Measurements from ENCODE around the gene WDCP.
"Not testable (repeated sequence)": the region's sequence is repeated elsewhere in the genome, so short reads cannot be mapped to it uniquely, and the experiment has no call there.

Gene WDCP

DNA sequence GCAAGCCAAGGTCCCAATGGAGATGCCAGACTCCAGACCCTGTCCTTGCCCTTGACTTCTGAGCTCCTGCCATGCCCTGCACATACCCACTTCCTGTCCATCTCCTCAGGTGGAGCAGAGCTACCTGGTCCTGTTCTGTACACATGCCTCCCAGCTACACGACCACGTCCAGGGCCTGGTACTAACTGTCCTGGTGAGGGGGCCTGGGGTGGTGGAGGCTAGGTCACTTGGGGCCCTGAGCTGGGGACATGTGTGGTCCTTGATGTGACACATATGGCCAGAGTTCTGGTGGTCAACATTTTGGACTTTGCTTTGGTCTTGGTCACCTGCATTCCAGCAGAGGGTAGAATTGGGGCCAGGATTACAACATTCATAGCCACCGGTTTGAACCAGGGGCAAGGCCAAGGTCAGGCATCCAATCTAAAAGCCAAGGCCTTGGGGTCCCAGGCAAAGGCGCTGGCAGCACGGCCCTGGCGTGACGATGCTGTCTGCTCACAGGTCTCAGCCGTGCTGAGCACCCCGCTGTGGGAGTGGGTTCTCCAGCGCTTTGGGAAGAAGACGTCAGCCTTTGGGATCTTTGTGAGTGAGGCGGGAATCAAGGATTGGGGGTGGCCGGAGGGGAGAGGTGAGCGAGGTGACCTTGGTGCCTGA lies 24.7 kb downstream of the WDCP start:
- DNase-seq (ENCODE audit: low read depth, low spot score), result no peak

DNA sequence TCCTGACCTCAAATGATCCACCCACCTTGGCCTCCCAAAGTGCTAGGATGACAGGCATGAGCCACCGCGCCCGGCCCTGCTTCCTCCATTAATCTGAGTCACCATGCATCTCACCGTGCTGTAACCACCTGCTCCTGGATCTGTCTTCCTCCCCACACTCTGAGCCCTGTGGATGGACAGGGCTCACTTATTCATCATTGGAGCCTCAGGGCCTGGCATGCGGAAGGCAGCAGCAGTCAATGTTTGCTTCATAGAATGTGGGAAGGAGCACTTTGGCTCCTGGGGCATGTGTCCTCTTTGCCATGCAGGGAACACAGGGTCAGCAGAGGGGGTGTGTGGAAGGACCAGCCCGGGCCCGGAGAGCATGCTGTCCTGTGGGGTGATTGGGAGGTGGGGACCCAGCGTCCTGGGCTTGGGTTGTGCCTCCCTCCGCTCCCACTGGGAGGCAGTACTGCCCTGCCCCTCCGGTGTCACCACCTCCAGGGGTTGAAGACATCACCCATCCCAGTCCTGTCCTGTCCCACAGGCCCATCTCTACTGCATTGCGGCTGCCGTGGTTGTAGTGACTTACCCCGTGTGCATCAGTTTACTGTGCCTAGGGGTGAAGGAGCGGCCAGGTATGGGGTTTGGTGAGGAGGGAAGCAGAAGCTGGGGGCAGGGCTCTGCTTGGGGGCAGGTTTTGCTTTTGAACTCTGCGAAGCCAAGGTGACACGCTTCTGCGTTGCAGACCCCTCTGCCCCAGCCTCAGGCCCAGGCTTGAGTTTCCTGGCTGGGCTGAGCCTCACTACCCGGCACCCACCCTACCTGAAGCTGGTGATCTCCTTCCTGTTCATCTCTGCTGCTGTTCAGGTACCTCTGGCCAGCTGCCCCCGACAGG lies 25.8 kb downstream of the WDCP start:
- DNase-seq (ENCODE audit: low read depth, low spot score), result peak; percentile 47

DNA sequence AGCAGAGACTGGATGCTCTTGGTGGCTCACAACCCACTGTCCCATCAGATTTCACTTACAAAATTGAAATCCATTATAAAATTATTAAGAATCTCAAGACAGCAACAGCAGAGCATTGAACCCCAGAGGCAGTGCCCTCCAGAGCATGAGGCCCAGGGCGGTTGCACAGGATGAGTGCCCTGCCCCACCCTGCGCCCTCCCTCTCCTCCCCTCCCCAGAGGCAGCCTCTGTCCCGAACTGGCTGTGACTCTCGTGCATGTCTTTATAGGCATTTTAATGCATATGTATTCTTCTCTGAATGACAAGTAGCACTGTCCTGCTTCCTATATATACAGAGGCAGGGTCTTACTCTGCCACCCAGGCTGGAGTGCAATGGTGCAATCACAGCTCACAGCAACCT lies 26.9 kb downstream of the WDCP start:
- DNase-seq (ENCODE audit: low read depth, low spot score), result no peak

DNA sequence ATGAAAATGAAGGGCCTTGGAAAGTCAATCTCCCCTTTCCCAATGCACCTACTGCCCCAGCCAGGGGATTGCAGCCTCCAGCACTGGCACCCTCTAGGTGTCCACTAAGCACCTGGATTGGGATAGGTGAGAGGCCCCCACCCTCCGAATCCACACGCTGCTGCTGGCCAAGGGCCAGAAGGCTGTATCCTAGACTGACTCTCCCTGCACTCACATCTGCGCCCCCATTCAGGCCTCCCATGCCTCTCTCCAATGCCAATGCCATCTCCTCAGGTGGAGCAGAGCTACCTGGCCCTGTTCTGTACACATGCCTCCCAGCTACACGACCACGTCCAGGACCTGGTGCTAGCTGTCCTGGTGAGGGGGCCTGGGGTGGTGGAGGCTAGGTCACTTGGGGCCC lies 27.5 kb downstream of the WDCP start:
- DNase-seq (ENCODE audit: low read depth, low spot score), result no peak

DNA sequence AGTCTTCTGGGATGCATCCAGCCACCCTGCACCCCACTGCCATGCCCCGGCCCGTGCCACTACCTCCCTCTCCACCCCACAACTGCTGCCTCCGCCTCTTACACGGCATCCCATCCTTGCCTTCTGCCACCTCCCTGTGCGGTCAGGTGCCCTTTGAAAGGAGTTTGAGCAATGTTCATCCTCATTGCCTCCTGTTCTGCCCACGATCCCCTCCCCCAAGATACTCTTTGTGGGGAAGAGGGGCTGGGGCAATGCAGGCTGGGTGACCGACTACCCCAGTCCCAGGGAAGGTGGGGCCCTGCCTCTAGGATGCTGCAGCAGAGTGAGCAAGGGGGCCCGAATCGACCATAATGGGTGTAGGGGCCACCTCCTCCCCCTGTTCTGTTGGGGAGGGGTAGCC lies 28.9 kb downstream of the WDCP start:
- no peak for DNase-seq (ENCODE audit: low read depth, low spot score)

DNA sequence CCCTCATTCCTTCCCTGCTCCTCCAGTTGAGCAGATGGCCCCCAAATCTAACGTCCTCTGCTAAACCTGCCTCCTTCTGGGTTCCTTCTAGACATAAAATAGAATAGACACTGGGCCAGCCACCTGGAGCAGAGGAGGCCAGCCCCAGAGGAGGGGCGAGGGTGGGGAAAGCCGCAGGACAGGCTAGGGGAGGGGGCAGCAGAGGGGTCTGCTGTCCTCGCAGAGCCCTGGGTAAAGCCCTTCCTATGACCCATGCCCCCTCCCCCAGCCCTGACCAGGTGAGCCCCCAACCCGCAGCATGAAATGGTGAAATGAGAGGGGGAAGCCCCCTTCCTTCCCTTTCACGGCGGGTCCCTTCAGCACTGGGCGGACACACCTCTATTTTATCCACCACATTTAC lies 29.5 kb downstream of the WDCP start:
- no peak for DNase-seq (ENCODE audit: low read depth, low spot score)

DNA sequence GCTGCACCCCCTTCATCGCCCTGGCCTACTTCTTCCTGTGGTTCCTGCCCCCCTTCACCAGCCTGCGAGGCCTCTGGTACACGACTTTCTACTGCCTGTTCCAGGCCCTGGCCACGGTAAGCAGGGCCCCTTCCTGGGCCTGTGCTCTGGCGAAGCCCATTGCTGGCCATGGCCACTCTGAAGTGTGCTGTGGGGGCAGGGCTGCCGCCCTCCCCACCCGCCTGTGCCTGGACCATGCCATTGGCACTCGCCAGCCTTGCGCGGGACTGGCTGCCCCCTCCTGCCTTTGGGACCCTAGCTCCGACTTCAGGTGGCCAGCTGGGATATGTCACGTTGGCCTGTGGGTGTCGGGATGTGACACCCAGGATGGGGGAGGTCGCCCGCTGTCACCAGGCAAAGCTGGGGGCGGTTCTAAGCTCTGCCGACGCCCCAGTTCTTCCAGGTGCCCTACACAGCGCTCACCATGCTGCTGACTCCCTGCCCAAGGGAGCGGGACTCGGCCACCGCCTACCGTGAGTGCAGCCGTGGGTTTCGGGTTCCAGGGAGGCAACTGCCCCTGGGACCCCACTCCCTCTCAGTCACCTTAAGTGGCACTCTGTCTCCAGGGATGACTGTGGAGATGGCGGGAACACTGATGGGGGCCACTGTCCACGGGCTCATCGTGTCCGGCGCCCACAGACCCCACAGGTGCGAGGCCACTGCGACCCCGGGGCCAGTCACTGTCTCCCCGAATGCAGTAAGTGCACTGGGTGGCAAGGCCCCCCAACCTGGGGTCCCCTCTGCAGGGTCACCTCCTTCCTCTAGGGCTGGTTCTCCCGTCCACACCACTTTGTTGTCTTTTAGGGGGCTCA lies 30.1 kb downstream of the WDCP start:
- no peak for DNase-seq (ENCODE audit: low read depth, low spot score)

DNA sequence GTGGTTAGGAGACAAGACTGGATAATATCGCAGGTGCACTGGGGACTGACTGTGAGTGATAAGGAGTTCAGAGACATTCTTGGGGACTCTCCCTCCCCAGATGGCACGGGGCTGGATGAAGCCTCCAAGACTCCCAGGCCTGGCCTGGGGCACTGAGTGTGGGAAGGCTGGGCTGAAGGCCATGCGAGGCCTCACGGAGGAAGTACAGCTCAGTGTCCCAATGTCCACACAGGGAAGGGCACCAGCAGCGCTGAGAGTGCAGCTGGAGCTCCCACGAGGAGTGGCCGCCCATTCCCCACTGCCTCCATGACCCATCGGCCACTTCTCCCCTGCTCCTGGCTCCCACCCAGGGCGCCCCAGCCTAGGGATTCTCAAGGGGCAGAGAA lies 30.8 kb downstream of the WDCP start:
- DNase-seq (ENCODE audit: low read depth, low spot score), result no peak

DNA sequence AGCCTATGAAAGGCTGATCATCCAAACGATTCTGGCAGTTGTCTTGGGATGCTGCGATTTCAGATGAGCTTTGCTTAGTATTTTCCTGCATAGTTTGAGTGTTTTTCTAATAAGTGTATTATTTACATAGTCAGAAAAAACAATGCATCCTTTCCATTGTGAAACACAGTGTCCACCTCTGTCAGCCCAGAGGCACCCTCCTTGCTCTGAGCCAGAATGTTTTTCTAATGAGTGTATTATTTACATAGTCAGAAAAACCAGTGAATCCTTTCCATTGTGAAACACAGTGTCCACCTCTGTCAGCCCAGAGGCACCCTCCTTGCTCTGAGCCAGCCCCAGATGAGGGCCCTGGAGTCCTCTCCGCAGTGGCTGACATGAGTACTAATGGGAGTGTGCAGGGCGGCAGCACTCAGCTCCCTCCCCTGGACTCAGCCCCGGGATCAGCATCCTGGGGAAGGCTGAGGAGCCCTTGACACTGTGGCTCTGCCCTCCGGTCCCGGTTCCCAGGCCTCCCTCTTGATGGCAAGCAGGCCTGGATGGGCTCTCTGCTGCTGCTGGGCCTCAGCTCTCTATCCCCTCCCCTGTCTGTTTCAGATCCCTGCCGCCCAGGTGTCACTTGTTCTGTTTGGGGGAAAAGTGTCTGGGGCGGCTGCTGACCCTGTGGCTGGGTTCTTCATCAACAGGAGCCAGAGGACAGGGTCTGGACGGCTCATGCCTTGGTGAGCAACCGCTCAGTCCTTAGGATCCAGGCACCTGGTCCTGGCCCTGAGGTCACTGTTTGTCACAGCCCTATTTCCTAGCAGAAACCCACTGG lies 31.4 kb downstream of the WDCP start:
- DNase-seq (ENCODE audit: low read depth, low spot score), result no peak

DNA sequence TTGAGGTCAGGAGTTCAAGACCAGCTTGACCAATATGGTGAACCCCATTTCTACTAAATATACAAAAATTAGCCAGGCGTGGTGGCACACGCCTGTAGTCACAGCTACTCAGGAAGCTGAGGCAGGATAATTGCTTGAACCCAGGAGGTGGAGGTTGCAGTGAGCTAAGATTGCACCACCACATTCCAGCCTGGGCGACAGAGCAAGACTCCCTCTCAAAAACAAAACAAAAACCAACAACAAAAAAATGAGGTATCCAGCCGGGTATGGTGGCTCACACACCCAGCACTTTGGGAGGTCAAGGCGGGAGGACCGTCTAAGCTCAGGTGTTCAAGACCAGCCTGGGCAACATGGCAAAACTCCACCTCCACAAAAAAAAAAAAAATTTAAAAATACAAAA lies 32.3 kb downstream of the WDCP start:
- DNase-seq (ENCODE audit: low read depth, low spot score), result not testable (repeated sequence)

DNA sequence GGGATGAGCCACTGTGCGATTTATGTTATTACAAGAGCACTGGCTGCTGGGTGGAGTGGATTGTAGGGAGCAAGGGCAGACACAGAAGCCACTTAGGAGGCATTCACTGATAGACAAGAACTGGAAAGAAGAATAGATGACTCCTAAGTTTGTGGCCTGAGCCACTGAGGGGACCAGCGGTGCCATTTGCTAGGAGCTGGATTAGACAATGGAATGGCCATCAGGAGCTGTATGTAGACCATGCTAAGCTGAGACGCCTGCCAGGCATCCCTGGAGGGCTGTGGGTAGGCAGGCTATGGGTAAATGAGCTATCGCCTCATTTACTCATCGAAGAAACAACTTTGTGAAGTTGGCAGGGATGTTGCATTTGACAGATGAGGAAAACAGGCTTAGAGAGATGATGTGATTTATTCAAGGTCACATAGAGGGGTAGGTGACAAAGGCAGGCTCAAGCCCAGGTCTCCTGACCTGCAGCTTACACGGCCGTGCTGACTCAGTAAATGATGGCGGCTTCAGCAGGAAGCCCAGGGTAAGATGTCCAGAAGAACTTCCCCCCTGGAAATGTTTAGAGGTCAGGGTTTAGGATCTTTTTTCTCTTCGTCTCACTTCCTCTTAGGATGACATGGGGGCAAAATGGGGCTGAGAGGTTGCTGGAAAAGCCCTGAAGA lies 34.5 kb downstream of the WDCP start:
- DNase-seq (ENCODE audit: low read depth, low spot score), result no peak

DNA sequence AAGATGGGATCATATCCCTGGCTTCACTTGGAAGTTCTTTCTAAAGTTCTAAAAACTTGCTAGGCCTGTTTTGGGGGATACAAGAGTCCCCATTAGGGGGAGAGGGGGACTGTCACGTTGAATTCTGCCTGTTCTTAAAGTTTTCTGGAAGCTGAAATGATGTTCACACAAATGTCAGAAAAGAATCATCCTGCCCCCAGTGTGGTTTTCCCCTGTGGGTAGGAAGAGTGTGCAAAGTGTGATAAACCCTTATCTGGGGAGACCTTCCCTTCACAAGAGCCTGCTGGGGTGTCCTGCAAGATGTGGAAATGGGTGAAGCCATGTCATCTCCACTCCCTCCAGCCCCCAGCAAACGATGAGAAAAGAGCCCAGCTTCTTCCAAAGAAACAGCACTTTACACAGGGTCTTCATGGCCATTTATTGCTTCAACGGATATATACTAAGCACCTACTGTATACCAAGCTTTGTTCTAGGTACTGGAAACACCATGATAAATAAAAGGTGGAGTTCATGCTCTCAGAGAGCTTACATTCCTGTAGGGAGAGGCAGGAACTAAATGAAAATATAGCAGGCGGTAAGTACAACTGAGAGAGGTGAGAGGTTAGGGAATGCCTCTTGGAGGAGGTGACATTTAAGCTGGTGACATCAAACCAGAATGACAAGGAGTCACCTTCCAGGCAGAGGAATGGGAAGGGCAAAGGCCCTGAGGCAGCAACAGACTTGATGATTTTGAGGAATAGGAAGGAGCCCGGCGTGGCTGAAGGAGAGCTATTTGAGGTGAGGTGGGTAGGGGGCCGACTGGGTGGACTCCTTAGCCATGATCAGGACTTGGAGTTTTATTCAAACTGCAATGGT lies 35.7 kb downstream of the WDCP start:
- DNase-seq (ENCODE audit: low read depth, low spot score), result no peak

DNA sequence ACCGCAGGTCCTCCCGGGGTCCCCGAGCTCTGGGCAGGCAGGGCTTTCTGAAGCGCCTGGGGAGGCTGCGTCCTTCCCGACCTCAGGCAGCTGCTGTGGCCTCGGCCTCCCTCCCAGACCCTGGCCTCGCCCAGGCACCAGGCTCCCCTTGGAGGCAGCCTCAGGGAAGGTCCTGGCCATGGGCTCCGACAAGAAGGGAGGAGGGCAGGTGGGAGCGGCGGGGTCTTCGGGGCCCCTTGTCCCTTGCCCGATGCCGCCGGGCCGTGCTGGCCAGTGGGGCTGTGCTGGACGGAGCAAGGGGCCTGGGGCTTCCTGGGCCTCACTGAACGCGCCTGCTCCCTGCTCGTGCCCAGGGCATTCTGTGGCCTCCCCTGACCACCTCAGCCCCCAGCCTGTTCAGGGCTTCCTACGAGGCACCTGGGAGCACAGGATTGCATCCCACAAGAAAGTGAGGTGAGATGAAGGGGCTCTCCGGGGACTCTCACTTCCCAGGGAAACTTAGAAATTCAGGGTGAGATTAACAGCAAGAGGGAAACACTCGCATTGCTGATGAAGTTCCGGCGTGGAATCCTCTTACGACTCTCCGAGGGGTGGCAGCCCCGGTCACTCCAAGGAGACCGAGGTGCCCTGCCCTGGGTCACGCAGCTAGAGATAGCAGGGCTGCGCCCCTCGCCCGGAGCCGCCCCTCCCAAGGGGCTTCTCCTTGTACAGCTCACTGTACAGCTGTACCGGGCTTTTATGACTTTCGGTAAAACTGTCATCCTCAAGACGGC lies 36.5 kb downstream of the WDCP start:
- no peak for DNase-seq (ENCODE audit: low read depth, low spot score)

DNA sequence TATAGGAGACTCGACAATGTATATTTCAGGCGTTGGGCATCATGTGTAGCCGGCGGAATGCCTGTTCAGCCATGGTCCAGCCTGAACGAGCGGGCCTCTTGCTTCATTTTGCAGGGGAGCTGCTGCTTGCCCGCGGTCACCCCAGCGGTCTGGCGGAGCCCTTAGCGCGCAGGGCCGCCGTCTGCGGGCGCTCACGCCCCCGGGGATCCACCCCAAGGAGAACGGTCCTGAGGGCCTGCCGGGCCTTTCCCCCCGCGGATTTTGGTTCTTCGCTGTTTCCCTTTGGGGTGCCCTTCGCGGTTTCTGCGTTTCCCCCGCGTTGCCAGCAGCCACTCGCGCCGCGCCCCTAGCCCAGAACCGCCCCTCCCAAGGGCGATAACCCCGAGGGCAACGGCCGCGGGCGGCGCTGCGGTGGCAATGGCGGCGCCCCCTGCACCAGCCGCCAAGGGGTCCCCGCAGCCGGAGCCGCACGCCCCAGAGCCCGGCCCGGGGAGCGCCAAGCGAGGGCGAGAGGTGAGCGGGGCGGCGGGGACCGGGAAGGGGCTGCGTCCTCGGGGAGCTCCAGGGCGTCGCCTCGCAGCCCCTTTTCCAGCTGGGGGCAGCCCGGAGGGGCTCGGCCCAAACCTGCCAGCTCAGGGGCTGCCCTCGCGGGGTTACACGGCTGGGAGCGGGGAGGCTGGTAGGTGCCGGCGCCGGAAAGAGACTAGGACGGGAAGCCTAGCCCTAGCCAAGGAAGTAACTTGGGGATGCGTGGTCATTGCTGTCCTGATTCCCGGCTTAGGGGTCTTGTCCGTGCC lies 37.3 kb downstream of the WDCP start, which contains the start of gene MFSD2B:
MFSD2B (plus strand) TSS at position 406 of the 797 bp plus-strand sequence; CDS start at position 418, 12 bp downstream.
- no peak for DNase-seq (ENCODE audit: low read depth, low spot score)

DNA sequence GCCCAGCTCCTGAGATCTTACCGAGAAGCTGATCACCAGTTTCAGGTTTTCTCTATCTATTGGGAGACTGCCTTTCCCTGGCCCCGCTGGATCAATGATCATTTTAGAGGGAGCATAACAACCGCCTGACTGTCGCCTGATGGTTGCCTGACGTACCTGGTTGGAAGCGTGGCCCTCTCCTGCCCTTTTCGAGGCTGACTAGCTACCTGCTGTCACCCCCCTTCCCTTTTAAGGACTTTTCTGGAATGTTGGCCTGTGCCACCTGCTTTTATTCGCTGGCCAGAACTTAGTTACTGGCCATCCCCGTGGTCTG lies 37.9 kb downstream of the WDCP start:
- DNase-seq (ENCODE audit: low read depth, low spot score), result no peak

DNA sequence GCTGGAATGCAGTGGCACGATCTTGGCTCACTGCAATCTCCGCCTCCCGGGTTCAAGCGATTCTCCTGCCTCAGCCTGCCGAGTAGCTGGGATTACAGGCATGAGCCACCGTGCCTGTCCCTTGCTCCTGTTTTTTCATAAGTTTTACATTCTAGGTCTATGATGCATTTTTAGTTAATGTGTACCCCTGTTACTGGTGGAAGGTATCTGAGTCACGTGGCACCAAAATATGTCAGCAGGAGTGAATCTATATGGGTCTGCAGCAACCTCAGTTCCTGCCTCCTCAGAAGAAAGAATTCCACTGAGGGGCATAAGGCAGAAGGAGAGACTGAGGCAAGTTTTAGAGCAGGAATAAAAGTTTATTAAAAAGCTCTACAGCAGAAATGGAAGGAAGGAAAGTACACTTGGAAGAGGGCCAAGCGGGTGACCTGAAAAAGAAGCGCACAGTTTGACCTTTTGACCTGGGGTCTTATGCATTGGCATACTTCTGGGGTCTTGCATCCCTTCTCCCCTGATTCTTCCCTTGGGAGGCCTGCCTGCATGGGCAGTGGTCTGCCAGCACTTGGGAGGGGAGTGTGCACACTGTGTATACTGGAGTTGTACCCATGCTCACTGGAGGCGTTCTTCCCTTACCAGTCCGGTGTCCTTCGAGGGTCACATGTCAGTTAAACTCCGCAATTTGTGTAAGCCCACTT lies 38.4 kb downstream of the WDCP start:
- DNase-seq (ENCODE audit: low read depth, low spot score), result no peak

DNA sequence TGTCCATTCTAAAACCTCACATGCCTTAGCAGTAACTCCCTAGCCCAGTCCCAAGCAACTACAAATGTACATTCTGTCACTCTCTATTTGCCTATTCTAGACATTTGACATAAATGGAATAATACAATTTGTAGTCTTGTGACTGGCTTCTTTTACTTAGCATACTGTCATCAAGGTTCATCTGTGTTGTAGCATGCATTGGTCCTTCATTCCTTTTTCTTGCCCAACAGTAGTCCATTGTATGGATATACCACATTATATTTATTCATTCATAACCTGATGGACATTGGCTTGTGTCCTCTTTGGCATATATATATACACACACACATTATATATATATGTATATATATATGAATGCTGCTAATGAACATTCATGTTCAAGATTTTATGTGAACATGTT lies 39.5 kb downstream of the WDCP start:
- DNase-seq (ENCODE audit: low read depth, low spot score), result no peak

DNA sequence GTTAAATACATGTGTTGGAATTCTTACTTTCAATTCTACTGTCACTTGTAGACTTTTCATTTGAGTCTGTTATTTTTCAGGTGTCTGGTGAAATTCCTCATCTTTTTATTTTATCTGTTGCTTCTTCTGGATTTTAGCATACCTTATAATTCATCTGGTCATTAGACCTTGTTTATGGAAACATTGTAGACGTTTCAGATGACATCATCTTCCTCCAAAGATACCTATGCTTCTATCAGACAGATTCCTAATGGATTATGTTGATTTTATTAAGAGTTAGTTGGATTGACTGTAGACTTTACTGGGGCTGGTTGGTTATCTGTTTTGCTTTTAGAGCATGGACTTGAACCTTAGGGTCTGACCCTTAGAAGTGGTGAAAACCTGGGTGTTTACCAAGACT lies 52.6 kb downstream of the WDCP start:
- DNase-seq (ENCODE audit: low read depth, low spot score), result no peak

All from iPS DF 19.7 (cell line).